Measurements from ENCODE around the gene IL36A.

GRCh38 chr2:113057117-113057516 is 51.9 kb downstream of the IL36A start:
- TF ChIP-seq POLR2A (IDR thresholded peaks at IDR 0.05; ENCODE audit: low read length) (no peak), GATA1 (IDR thresholded peaks at IDR 0.05; ENCODE audit: low read depth, low read length) (no peak)

Data from erythroblast (primary cell).